Stomach (tissue), 9 donors: ENCODE measurements around the gene CACNB2. TPM values are rescaled to one million over a fixed set of nuclear protein-coding genes. Genes with fewer than 3 reads are reported as not detected.

Source experiments
- DNase-seq, 2 donors: peaks; one replicate each; pipeline versions ENCODE4 v3.0.0 to v3.0.0-alpha.2; 2013 to 2019
- H3K27ac ChIP-seq, 5 donors: fragments of 200-600 bp in 4 of 5; sonication (generic) in 4 of 5; one replicate each; pipeline ENCODE4 v1.5.1; 2013 to 2019; ENCODE audit warnings: mild to moderate bottlenecking in 1 of 5, moderate library complexity in 1 of 5
- H3K27me3 ChIP-seq, 3 donors: fragments of 200-600 bp; sonication (generic); one replicate each; pipeline ENCODE4 v1.5.1; 2017 to 2019; ENCODE audit warnings: mixed run types in 1 of 3
- H3K36me3 ChIP-seq, 4 donors: fragments of 200-600 bp; sonication (generic); 1 replicate in 3 of 4; 2 replicates in 1 of 4; pipeline ENCODE4 v1.5.1; 2016 to 2019
- H3K4me1 ChIP-seq, 4 donors: fragments of 200-600 bp; sonication (generic); one replicate each; pipeline ENCODE4 v1.5.1; 2016 to 2019
- H3K4me3 ChIP-seq, 4 donors: fragments of 200-600 bp; sonication (generic) in 3 of 4; one replicate each; pipeline ENCODE4 v1.5.1; 2016 to 2019; ENCODE audit warnings: mild to moderate bottlenecking in 1 of 4
- H3K9me3 ChIP-seq, 4 donors: fragments of 200-600 bp; sonication (generic); one replicate each; pipeline ENCODE4 v1.5.1; 2016 to 2019
- CTCF ChIP-seq, 7 experiments: fragments of 450-650 bp in 4 of 7; fragments of 200-600 bp in 3 of 7; sonication (generic) in 3 of 7; IDR thresholded peaks; one replicate each; pipeline ENCODE4 v1.5.1; 2016 to 2019; ENCODE audit warnings: antibody characterized with exemption in 7 of 7, control low read depth in 2 of 7, mild to moderate bottlenecking in 1 of 7
- EP300 ChIP-seq: sonication (generic); formaldehyde crosslinking; IDR thresholded peaks from one replicate; pipeline ENCODE4 v1.6.1; 2017; ENCODE audit warnings: antibody characterized with exemption
- POLR2A ChIP-seq, 4 donors: fragments of 450-650 bp; IDR thresholded peaks; one replicate each; pipeline ENCODE4 v1.6.1; 2016; ENCODE audit warnings: antibody characterized with exemption in 4 of 4, control low read depth in 2 of 4, mild to moderate bottlenecking in 1 of 4, moderate library complexity in 1 of 4
- POLR2AphosphoS5 ChIP-seq, 3 donors: sonication (generic); formaldehyde crosslinking; IDR thresholded peaks; one replicate each; pipeline ENCODE4 v1.6.1; 2016; ENCODE audit warnings: antibody characterized with exemption in 3 of 3
- WGBS, 5 donors: extraction: QIAGEN DNeasy Blood & Tissue Kit in 3 of 5; methylation state at CpG; one replicate each; pipeline versions ENCODE4 v1.1.5 to v1.1.7; 2013 to 2018; 5-methylcytosine and 5-hydroxymethylcytosine counted together
- intact Hi-C: fragments of 100-400 bp; cut with DNase I; formaldehyde crosslinking; loops from one replicate; pipeline ENCODE4 v1.15.1; 2023; ENCODE audit warnings: low total_unique reads
- polyA plus RNA-seq, 3 donors: library from polyadenylated mRNA; stranded (reverse); fragments of 200-250 nt; gene quantifications; one replicate each; pipeline ENCODE4 v1.2.3, GENCODE V29; 2013
- total RNA-seq, 5 donors: library from RNA; depleted of rRNA; stranded (reverse); fragments of >200 nt; gene quantifications; one replicate each; pipeline versions ENCODE4 v1.1.0 to v1.2.3, GENCODE V29; 2014 to 2016
- donor health status: healthy with polysubstance abuse.
- donor health status: Bipolar disorder and iron deficiency.
- donor health status: healthy.

Gene CACNB2
- total and polyA plus RNA-seq, 8 donors = 0.31 to 42.9 (median 14.3) TPM

GRCh38 chr10:18219146-18219545 lies 78.9 kb downstream of the CACNB2 start:
- no peaks in the 10 kb centered on the region for H3K27me3 ChIP-seq
- 68 to 84% (median 80%) methylated on average over 1 of the region's 1 CpG for WGBS, 5 donors
- peaks cover 0 to 21% (median 4%) of the 10 kb centered on the region in 4 donors for H3K4me1 ChIP-seq
- no peaks in the 10 kb centered on the region for H3K36me3 ChIP-seq
- intact Hi-C loops = no loop called here
- TF ChIP-seq CTCF (IDR thresholded peaks at IDR 0.05) (no peak), EP300 (no peak), POLR2AphosphoS5 (IDR thresholded peaks at IDR 0.05) (no peak), POLR2A (IDR thresholded peaks at IDR 0.05) (no peak)
- no peak overlapping the region for H3K27ac ChIP-seq
- no peaks in the 10 kb centered on the region for H3K9me3 ChIP-seq
- no peak for DNase-seq
- H3K4me3 ChIP-seq = no peak overlapping the region

- TF ChIP-seq EP300 (no peak), CTCF (IDR thresholded peaks at IDR 0.05) (no peak), POLR2AphosphoS5 (IDR thresholded peaks at IDR 0.05) (no peak), POLR2A (IDR thresholded peaks at IDR 0.05) (no peak)
- Histone ChIP-seq H3K4me3 (no peak overlapping the region), H3K27me3 (no peaks in the 10 kb centered on the region), H3K27ac (no peak overlapping the region), H3K9me3 (no peaks in the 10 kb centered on the region), H3K4me1 (peaks cover 0 to 6% (median 3%) of the 10 kb centered on the region in 4 donors), H3K36me3 (no peaks in the 10 kb centered on the region)
- WGBS, 5 donors = 74 to 77% (median 74%) methylated on average over 4 of the region's 4 CpGs
- no peak for DNase-seq
- intact Hi-C loops = no loop called here
Measured at GRCh38 chr10:18221123-18221522, 80.9 kb downstream of the CACNB2 start.

DNA sequence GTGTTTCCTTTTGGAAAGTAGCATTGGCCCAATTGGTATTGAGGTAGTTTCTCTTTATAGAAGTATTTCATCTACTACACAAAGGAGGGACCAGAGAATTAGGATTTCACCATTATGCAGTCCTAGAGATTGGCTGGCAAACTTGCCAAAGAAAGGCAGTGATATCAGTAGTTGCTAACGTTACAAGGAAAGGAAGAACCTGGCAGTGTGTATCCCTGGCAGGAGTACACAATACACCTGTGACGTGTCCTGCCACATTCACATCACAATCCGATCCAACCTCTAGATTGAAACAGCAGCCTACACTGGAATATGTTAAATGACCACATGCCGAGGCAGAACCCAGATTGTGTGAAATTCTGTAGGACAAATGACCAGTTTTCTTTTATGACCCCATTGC lies 81.7 kb downstream of the CACNB2 start:
- no peaks in the 10 kb centered on the region for H3K9me3 ChIP-seq
- no peak overlapping the region for H3K27ac ChIP-seq
- no peak for DNase-seq
- intact Hi-C loops = no loop called here
- 44 to 71% (median 48%) methylated on average over 4 of the region's 4 CpGs for whole genome bisulfite sequencing, 5 donors
- no peak overlapping the region for H3K4me3 ChIP-seq
- no peaks in the 10 kb centered on the region for H3K27me3 ChIP-seq
- TF ChIP-seq EP300 = no peak
- TF ChIP-seq POLR2A (IDR thresholded peaks at IDR 0.05) = no peak
- TF ChIP-seq POLR2AphosphoS5 (IDR thresholded peaks at IDR 0.05) = no peak
- no peak for TF ChIP-seq CTCF (IDR thresholded peaks at IDR 0.05)
- H3K4me1 ChIP-seq = peaks cover 0 to 3% (median 3%) of the 10 kb centered on the region in 4 donors
- no peaks in the 10 kb centered on the region for H3K36me3 ChIP-seq

GRCh38 chr10:18222866-18223265 lies 82.6 kb downstream of the CACNB2 start:
- H3K36me3 ChIP-seq = no peaks in the 10 kb centered on the region
- H3K4me3 ChIP-seq = no peak overlapping the region
- no peak overlapping the region for H3K27ac ChIP-seq
- no peaks in the 10 kb centered on the region for H3K9me3 ChIP-seq
- H3K27me3 ChIP-seq = no peaks in the 10 kb centered on the region
- H3K4me1 ChIP-seq = peaks cover 0 to 3% (median 3%) of the 10 kb centered on the region in 4 donors
- no peak for TF ChIP-seq EP300
- TF ChIP-seq CTCF (IDR thresholded peaks at IDR 0.05) = no peak
- no peak for TF ChIP-seq POLR2A (IDR thresholded peaks at IDR 0.05)
- TF ChIP-seq POLR2AphosphoS5 (IDR thresholded peaks at IDR 0.05) = no peak
- DNase-seq = no peak
- WGBS, 5 donors = 61 to 93% (median 63%) methylated on average over 3 of the region's 3 CpGs
- intact Hi-C loops = no loop called here
